Activated T-cell treated with anti-CD3 and anti-CD28 coated beads, Interleukin-2, amount 50 U/mL, for 1 hour (primary cell): ENCODE measurements around the gene PADI6.

ENCODE experiments used
- DNase-seq: peaks from one replicate; pipeline ENCODE4 v3.0.0-alpha.2; 2020

PADI6 gene

DNA sequence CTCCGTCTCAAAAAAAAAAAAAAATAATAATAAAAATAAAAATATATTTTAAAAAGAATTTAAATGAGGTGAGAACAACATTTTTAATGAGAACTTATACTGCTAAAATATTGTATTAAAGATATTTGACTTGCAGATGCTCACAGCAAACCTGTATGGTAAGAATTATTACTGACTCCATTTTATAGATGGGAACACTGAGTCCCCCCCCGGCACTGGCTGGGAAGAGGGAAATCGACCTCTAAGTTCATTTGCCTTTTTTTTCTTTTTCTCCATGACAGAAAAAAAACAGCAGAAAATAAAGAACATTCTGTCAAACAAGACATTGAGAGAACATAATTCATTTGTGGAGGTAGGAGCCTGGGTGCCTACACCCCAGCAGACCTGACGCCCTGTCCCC lies 13.4 kb upstream of the PADI6 start:
- no peak for DNase-seq

- DNase-seq = no peak
Measured at GRCh38 chr1:17359031-17359430, 13.0 kb upstream of the PADI6 start.

GRCh38 chr1:17359808-17360207 lies 12.2 kb upstream of the PADI6 start:
- DNase-seq = no peak

- DNase-seq = no peak
Measured at GRCh38 chr1:17360272-17360956, 11.6 kb upstream of the PADI6 start.

- DNase-seq = no peak
Measured at GRCh38 chr1:17361687-17362086, 10.3 kb upstream of the PADI6 start.

- no peak for DNase-seq
Measured at GRCh38 chr1:17363351-17363750, 8.6 kb upstream of the PADI6 start.

- DNase-seq = no peak
Measured at GRCh38 chr1:17363771-17364170, 8.2 kb upstream of the PADI6 start.

DNA sequence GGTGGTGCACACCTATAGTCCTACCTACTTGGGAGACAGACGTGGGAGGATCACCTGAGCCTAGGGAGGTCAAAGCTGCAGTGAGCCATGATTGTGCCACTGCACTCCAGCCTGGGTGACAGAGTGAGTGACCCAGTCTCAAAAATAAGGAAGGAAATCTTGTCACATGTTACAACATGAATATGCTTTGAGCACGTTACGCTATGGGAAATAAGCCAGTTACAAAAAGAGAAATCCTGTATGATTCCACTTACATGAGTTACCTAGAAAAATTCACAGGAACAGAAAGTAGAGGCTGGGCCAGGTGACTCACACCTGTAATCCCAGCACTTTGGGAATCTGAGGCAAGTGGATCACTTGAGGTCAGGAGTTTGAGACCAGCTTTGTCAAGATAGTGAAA lies 6.7 kb upstream of the PADI6 start:
- no peak for DNase-seq

DNA sequence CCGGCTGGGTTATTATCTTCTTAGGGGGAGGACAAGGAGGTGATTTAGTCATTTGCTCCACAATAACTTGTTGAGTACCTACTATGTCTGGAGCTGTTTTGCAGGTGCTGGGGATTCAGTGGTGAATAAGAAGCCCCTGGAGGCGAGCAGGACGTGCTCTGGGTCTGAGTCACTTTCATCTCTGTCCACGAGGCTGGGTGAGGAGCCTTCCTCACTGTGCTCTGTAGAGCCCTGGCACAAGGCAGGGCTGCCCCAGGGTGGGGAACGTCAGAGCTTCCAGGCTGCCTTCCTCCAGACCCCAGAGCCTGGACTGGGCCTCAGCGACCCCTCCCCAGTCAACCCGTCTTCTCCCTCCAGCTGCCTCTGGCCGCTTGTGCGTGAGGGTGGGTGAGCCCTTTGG lies 2.5 kb upstream of the PADI6 start:
- no peak for DNase-seq

GRCh38 chr1:17370618-17371017 lies 1.4 kb upstream of the PADI6 start:
- no peak for DNase-seq

GRCh38 chr1:17372955-17373354 lies 959 bp downstream of the PADI6 start:
- no peak for DNase-seq

DNA sequence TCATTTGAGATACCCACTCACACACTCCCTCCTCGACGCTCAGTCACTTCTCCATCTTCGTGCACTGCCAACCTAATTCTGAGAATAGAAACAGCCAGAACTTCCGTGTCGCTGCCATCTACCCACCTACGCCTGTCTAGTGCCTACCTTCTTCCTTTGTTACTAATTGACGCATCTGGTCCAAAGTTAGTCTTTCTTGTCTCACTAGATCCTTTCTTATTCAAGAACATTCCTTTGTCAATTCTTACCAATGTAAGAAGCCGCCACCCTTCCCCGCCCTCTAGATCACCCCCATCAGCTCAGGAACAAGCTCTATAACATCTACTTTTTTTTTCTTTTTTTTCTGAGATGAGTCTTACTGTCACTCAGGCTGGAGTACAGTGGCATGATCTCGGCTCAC lies 3.7 kb downstream of the PADI6 start:
- DNase-seq = no peak

DNA sequence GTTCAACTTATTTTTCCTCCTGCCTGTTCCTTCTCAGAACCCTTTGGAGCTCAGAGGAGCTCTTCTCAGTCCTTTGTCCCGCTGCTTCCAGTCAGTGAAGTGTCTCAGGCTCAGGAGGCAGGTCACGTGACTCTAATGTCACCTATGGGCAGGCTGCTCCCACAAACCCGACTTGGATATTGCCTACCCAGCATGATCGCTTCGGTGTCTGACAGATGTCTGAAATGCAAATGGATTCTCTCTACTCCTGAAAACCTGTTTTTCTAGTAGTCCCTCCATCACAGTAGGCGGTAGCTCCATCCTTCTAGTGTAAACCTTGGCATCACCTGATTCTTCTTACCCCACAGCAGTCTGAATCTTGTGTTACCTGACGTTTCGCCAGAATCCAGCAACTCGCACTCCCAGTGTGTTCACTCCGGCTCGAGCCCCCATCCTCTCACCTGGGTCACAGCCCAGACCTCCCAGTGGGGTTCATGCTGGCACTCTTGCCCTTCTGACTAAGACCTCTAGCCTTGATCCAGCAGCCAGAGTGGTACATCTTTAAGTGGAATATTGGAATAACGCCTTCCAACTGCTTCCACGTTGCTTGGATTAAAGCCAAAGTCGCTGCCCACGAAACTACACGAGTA lies 5.4 kb downstream of the PADI6 start:
- no peak for DNase-seq

GRCh38 chr1:17381161-17381560 lies 9.2 kb downstream of the PADI6 start:
- DNase-seq = no peak

GRCh38 chr1:17392199-17392740 lies 20.3 kb downstream of the PADI6 start:
- no peak for DNase-seq

DNA sequence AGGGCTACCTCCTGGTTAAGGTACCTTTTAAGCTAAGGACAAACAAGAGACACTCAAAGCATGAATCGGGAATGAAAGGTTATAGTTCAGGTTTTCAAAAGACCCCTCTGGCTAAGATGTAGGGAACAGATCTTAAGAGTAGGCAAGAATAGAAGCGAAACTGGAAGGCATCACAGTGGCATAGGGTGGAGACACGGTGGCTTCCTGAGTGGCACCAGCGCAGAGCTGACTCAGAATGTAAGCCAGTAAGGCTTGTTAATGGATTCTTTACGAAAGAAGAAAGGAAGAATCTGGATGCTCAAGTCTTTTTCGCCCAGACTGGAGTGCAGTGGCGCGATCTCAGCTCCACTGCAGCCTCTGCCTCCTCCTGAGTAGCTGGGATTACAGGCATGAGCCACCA lies 21.2 kb downstream of the PADI6 start:
- DNase-seq = no peak

DNA sequence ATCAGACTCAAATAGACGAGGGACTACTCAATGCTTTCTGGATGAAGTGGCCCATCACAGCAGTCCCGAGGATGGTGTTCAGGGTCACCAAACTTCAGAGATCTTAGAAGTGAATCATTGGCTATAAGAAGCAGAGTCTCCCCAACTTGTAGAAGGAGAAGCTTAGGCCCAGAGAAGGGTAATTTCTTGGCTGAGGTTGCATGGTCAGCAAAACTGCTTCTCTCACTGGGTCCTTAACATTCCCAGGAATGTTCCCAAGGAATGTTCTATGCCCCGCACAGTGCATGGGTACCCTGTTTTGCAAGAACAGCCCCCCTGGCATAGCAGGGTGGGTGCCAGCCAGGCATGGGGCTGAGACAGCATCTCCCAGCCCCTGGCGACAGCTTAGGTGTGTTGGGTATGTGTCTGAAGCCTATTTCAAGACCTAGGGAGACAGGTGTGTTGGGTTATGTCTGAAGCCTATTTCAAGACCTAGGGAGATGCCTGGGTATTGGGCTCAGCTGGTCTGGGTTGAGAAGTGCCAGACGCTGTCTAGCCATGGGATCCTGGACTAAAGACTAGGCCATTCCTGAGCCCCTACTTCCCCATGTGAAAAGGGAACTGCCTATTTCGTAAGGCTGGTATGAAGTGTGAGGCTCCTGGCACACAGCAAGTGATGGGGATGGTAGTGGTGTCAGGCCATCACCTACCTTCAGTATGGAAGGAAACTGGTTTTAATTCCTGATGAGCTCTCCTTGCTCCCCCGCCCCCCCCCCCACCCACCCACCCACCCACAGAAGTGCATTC lies 26.1 kb downstream of the PADI6 start:
- no peak for DNase-seq

DNA sequence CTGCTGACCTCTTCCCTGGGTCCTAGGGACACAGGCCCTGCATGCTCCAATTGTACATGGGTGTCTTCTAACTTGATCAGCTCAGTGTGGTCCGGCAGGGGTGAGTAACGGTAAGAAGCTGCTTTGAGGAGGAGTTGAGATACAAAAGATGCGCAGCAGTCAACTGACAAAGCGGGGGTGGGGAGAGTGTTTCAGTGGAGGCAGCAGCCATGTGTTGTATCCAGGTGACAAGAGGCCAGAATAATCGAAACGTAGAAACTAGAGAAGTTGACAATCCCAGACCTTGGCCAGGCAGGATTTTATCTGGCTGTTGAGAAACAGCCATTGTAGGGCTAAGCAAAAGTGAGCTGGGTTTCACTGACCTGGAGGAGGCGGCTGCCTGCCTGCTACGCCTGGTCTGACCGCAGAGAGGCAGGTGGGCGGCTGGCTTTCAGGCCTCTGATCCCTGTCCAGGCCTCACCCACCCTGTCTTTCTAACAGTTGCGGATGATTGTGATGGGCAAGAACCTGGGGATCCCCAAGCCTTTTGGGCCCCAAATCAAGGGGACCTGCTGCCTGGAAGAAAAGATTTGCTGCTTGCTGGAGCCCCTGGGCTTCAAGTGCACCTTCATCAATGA lies 28.8 kb downstream of the PADI6 start:
- no peak for DNase-seq

- no peak for DNase-seq
Measured at GRCh38 chr1:17401841-17402240, 29.8 kb downstream of the PADI6 start.

DNA sequence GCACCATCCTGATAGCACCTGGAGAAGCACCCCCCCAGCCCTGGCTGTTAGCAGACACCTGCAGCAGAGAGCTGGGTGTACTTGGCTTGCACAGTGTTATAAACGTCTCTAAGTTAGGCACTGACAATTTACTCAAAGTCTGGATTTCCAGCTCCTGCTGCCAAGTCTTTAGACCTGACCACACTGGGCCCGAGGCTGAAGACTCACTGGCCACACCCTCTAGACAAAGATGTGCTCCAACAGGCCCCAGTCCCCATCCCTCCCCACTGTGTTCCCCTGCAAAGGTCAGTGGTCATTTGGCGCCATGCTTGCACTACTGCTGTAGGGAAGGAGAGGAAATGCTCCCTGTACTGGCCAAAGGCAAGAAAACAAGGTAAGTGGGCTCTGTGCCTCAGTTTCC lies 31.1 kb downstream of the PADI6 start:
- no peak for DNase-seq

- DNase-seq = no peak
Measured at GRCh38 chr1:17404034-17404684, 32.2 kb downstream of the PADI6 start.

DNA sequence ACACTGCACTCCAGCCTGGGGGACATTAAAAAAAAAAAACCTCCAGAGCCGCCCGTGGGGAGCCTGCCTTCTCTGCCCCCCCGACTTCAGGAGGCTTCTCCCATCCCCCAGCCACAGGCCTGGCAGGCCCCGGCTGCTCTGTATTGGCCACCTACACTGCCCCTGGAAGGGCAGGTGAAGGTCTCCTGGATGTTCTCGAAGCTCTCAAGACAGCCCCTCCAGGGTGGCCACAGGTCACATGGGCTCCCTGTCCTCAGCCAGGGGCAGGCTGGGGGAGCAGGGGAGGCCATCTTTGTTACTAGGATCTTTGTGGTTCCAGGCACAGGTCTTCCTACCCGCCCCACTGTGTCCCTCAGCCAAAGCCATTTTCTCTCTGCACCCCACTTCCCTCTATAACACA lies 32.8 kb downstream of the PADI6 start:
- no peak for DNase-seq
